Activated CD8-positive, alpha-beta memory T cell treated with anti-CD3 and anti-CD28 coated beads for 36 hours (primary cell): ENCODE measurements around the gene LSM12. TPM values are rescaled to one million over a fixed set of nuclear protein-coding genes. Genes with fewer than 3 reads are reported as not detected.
"Not testable (repeated sequence)": the region's sequence is repeated elsewhere in the genome, so short reads cannot be mapped to it uniquely, and the experiment has no call there.

ENCODE experiments used
- CTCF ChIA-PET: fragments of 350-600 bp; sonication (Branson Sonifier 250); formaldehyde crosslinking; loops from one replicate; lab custom pipeline; 2021; ENCODE audit warnings: antibody characterized with exemption; lab: Charles Lee
- POLR2A ChIA-PET: fragments of 350-600 bp; sonication (Branson Sonifier 250); formaldehyde crosslinking; loops from one replicate; lab custom pipeline; 2021; ENCODE audit warnings: antibody characterized with exemption; lab: Charles Lee
- total RNA-seq, 2 experiments: library from RNA; stranded (reverse); gene quantifications; one replicate each; pipeline ENCODE4 v1.2.3, GENCODE V29; 2021

LSM12 gene
- total RNA-seq, 2 experiments from 2014 or later = 91.3 to 95.4 TPM

- CTCF ChIA-PET = interaction anchor here (0.6 to 1.7 kb wide), 3 partner anchors 119 to 348 kb away, joined by 3 to 4 read pairs (median 4); partner anchors contain the start of gene HDAC5
- POLR2A ChIA-PET = no interaction called here
Observed at GRCh38 chr17:44004761-44005526, 61.5 kb downstream of the LSM12 start.

- ChIA-PET CTCF (interaction anchor here (0.6 to 1.7 kb wide), 5 partner anchors 9 to 124 kb away, joined by 3 to 4 read pairs (median 3); partner anchors contain the start of genes HDAC5 and TMEM101), POLR2A (interaction anchor here (1.1 kb wide), 1 partner anchor 65 kb away, joined by 5 read pairs; no protein-coding TSS in a partner anchor)
Observed at GRCh38 chr17:44004077-44004760, 62.3 kb downstream of the LSM12 start, which contains the start of gene NAGS. Gene NAGS, plus strand, starts transcription at chr17:44004622. Its CDS starts 42 bp downstream, at chr17:44004664.

GRCh38 chr17:44002141-44002848 is 64.2 kb downstream of the LSM12 start:
- POLR2A ChIA-PET = no interaction called here
- CTCF ChIA-PET = interaction anchor here (1.1 kb wide), 1 partner anchor 9 kb away, joined by 3 read pairs; no protein-coding TSS in a partner anchor

GRCh38 chr17:44001461-44001920 is 65.0 kb downstream of the LSM12 start:
- ChIA-PET POLR2A (no interaction called here), CTCF (no interaction called here)

GRCh38 chr17:44000871-44001460 is 65.5 kb downstream of the LSM12 start:
- ChIA-PET POLR2A (no interaction called here), CTCF (no interaction called here)

- ChIA-PET POLR2A (no interaction called here), CTCF (interaction anchor here (0.9 kb wide), 1 partner anchor 57 kb away, joined by 3 read pairs; no protein-coding TSS in a partner anchor)
Observed at GRCh38 chr17:44000141-44000860, 66.2 kb downstream of the LSM12 start.

- ChIA-PET CTCF (interaction anchor here (0.9 kb wide), 1 partner anchor 42 kb away, joined by 3 read pairs; no protein-coding TSS in a partner anchor), POLR2A (interaction anchor here (0.6 kb wide), 1 partner anchor 73 kb away, joined by 3 read pairs; no protein-coding TSS in a partner anchor)
Observed at GRCh38 chr17:43999024-43999423, 67.4 kb downstream of the LSM12 start.

GRCh38 chr17:43998552-43998951 is 67.9 kb downstream of the LSM12 start:
- ChIA-PET POLR2A (no interaction called here), CTCF (interaction anchor here (0.6 to 0.9 kb wide), 2 partner anchors 43 to 64 kb away, joined by 3 to 4 read pairs; no protein-coding TSS in a partner anchor)

- CTCF ChIA-PET = interaction anchor here (0.5 to 2.7 kb wide), 4 partner anchors 44 to 1008 kb away, joined by 3 to 11 read pairs (median 3); no protein-coding TSS in a partner anchor
- POLR2A ChIA-PET = not testable (repeated sequence)
Observed at GRCh38 chr17:43997180-43997579, 69.3 kb downstream of the LSM12 start.

- CTCF ChIA-PET = interaction anchor here (1.2 to 2.7 kb wide), 4 partner anchors 9 to 117 kb away, joined by 3 to 11 read pairs (median 7); partner anchors contain the start of gene NAGS
- POLR2A ChIA-PET = no interaction called here
Observed at GRCh38 chr17:43995150-43995471, 71.4 kb downstream of the LSM12 start.

GRCh38 chr17:43994272-43995149 is 72.0 kb downstream of the LSM12 start:
- ChIA-PET CTCF (interaction anchor here (1.0 to 2.1 kb wide), 6 partner anchors 10 to 51 kb away, joined by 3 to 10 read pairs (median 4); partner anchors contain the start of genes NAGS and TMEM101), POLR2A (no interaction called here)

- POLR2A ChIA-PET = no interaction called here
- CTCF ChIA-PET = interaction anchor here (2.3 kb wide), 1 partner anchor 114 kb away, joined by 6 read pairs; no protein-coding TSS in a partner anchor
Observed at GRCh38 chr17:43992641-43993040, 73.8 kb downstream of the LSM12 start.

GRCh38 chr17:43988301-43988700 is 78.2 kb downstream of the LSM12 start:
- ChIA-PET POLR2A (no interaction called here), CTCF (interaction anchor here (0.6 to 1.0 kb wide), 3 partner anchors 44 to 186 kb away, joined by 3 read pairs; no protein-coding TSS in a partner anchor)

- POLR2A ChIA-PET = no interaction called here
Observed at GRCh38 chr17:43987131-43988021, 79.1 kb downstream of the LSM12 start.

GRCh38 chr17:43986225-43986981 is 80.1 kb downstream of the LSM12 start:
- ChIA-PET CTCF (no interaction called here), POLR2A (no interaction called here)

More at GRCh38 chr17:43987131-43988021, 79.1 kb downstream of the LSM12 start:
- CTCF ChIA-PET = interaction anchor here (1.0 kb wide), 1 partner anchor 43 kb away, joined by 3 read pairs; no protein-coding TSS in a partner anchor
